Measurements from ENCODE around the gene CEACAM19. TPM values are rescaled to one million over a fixed set of nuclear protein-coding genes. Genes with fewer than 3 reads are reported as not detected.

Gene CEACAM19
- total and polyA plus RNA-seq, 2 donors (not counting 1 experiment from before 2014, with no cell fraction given): 7.8 to 9.9 TPM

- H3K79me2 ChIP-seq (ENCODE audit: control insufficient read depth, insufficient read depth, low read length): no peaks in the 10 kb centered on the region
Observed at GRCh38 chr19:44672226-44672625, 944 bp downstream of the CEACAM19 start.

GRCh38 chr19:44673510-44673909, 2.2 kb downstream of the CEACAM19 start:
- Histone ChIP-seq H2AFZ (ENCODE audit: low read length) (no peak overlapping the region), H3K27ac (ENCODE audit: insufficient read depth, low read length) (no peak overlapping the region), H3K79me2 (ENCODE audit: control insufficient read depth, insufficient read depth, low read length) (no peaks in the 10 kb centered on the region), H3K4me2 (ENCODE audit: extremely low read depth, insufficient read depth, low read length) (no peak overlapping the region), H4K20me1 (ENCODE audit: control insufficient read depth, extremely low read depth, insufficient read depth, low read length) (no peaks in the 10 kb centered on the region), H3K36me3 (ENCODE audit: control insufficient read depth, insufficient read depth, low read length) (peaks cover 2% of the 10 kb centered on the region), H3K4me3 (replicated peaks in 1 of 4; ENCODE audit: control extremely low read depth in 1 of 4, insufficient read depth in 1 of 4, low read depth in 3 of 4, low read length in 4 of 4) (no peak overlapping the region), H3K9ac (ENCODE audit: insufficient read depth, low read length) (no peak overlapping the region), H3K9me3 (ENCODE audit: control insufficient read depth, insufficient read depth, low read depth, low read length) (no peaks in the 10 kb centered on the region), H3K4me1 (ENCODE audit: control insufficient read depth, extremely low read depth, insufficient read depth, low read length) (no peaks in the 10 kb centered on the region), H3K27me3 (ENCODE audit: control insufficient read depth, insufficient read depth, low read length) (no peaks in the 10 kb centered on the region)
- DNase-seq (ENCODE audit: low read depth in 2 of 2): no peak
- TF ChIP-seq CTCF (conservative IDR thresholded peaks at IDR 0.05 in 1 of 2, IDR thresholded peaks at IDR 0.05 in 1 of 2; ENCODE audit: low read depth in 1 of 2, low read length in 2 of 2): no peak
- no peak for TF ChIP-seq EZH2 (IDR thresholded peaks at IDR 0.05; ENCODE audit: low read length, missing control alignments)

More at GRCh38 chr19:44672226-44672625, 944 bp downstream of the CEACAM19 start:
- no peak overlapping the region for H2AFZ ChIP-seq (ENCODE audit: low read length)
- no peak overlapping the region for H3K4me3 ChIP-seq (replicated peaks in 1 of 4; ENCODE audit: control extremely low read depth in 1 of 4, insufficient read depth in 1 of 4, low read depth in 3 of 4, low read length in 4 of 4)
- no peak overlapping the region for H3K27ac ChIP-seq (ENCODE audit: insufficient read depth, low read length)
- DNase-seq (ENCODE audit: low read depth in 2 of 2): no peak
- no peak for TF ChIP-seq CTCF (conservative IDR thresholded peaks at IDR 0.05 in 1 of 2, IDR thresholded peaks at IDR 0.05 in 1 of 2; ENCODE audit: low read depth in 1 of 2, low read length in 2 of 2)
- no peak for TF ChIP-seq EZH2 (IDR thresholded peaks at IDR 0.05; ENCODE audit: low read length, missing control alignments)
- H3K27me3 ChIP-seq (ENCODE audit: control insufficient read depth, insufficient read depth, low read length): no peaks in the 10 kb centered on the region
- H4K20me1 ChIP-seq (ENCODE audit: control insufficient read depth, extremely low read depth, insufficient read depth, low read length): no peaks in the 10 kb centered on the region
- H3K9me3 ChIP-seq (ENCODE audit: control insufficient read depth, insufficient read depth, low read depth, low read length): no peaks in the 10 kb centered on the region
- H3K4me1 ChIP-seq (ENCODE audit: control insufficient read depth, extremely low read depth, insufficient read depth, low read length): no peaks in the 10 kb centered on the region
- peaks cover 2% of the 10 kb centered on the region for H3K36me3 ChIP-seq (ENCODE audit: control insufficient read depth, insufficient read depth, low read length)
- no peak overlapping the region for H3K9ac ChIP-seq (ENCODE audit: insufficient read depth, low read length)
- H3K4me2 ChIP-seq (ENCODE audit: extremely low read depth, insufficient read depth, low read length): no peak overlapping the region

DNA sequence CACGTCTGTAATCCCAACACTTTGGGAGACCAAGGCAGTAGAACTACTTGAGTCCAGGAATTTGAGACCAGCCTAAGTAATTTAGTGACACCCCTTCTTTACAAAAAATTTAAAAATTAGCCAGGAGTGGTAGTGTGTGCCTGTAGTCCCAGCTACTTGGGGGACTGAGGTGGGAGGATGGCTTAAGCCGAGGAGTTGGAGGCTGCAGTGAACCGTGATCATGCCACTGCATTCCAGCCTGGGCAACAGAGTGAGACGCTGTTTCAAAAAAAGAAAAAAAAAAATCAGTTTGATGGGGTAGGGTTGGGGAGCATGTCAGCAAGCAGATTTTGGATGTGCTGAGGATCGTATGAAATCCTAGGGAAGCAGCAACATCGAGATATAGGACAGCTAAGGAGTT, 4.2 kb downstream of the CEACAM19 start:
- Histone ChIP-seq H3K4me3 (replicated peaks in 1 of 4; ENCODE audit: control extremely low read depth in 1 of 4, insufficient read depth in 1 of 4, low read depth in 3 of 4, low read length in 4 of 4) (no peak overlapping the region), H3K4me2 (ENCODE audit: extremely low read depth, insufficient read depth, low read length) (no peak overlapping the region), H3K27me3 (ENCODE audit: control insufficient read depth, insufficient read depth, low read length) (no peaks in the 10 kb centered on the region), H3K27ac (ENCODE audit: insufficient read depth, low read length) (no peak overlapping the region), H3K9me3 (ENCODE audit: control insufficient read depth, insufficient read depth, low read depth, low read length) (no peaks in the 10 kb centered on the region), H4K20me1 (ENCODE audit: control insufficient read depth, extremely low read depth, insufficient read depth, low read length) (no peaks in the 10 kb centered on the region), H2AFZ (ENCODE audit: low read length) (no peak overlapping the region), H3K36me3 (ENCODE audit: control insufficient read depth, insufficient read depth, low read length) (peaks cover 8% of the 10 kb centered on the region), H3K9ac (ENCODE audit: insufficient read depth, low read length) (no peak overlapping the region), H3K4me1 (ENCODE audit: control insufficient read depth, extremely low read depth, insufficient read depth, low read length) (no peaks in the 10 kb centered on the region), H3K79me2 (ENCODE audit: control insufficient read depth, insufficient read depth, low read length) (no peaks in the 10 kb centered on the region)
- DNase-seq (ENCODE audit: low read depth in 2 of 2): no peak
- TF ChIP-seq EZH2 (IDR thresholded peaks at IDR 0.05; ENCODE audit: low read length, missing control alignments) (no peak), CTCF (conservative IDR thresholded peaks at IDR 0.05 in 1 of 2, IDR thresholded peaks at IDR 0.05 in 1 of 2; ENCODE audit: low read depth in 1 of 2, low read length in 2 of 2) (no peak)
